Mesendoderm (in vitro differentiated cells): ENCODE data around the gene NDUFS7.

ENCODE experiments used
- DNase-seq: peaks from one replicate; pipeline ENCODE4 v3.0.0; 2013
- H2AK5ac ChIP-seq: 2 replicates; pipeline ENCODE4 v1.6.1; 2013; ENCODE audit warnings: low read length, inconsistent platforms
- H2BK120ac ChIP-seq: 2 replicates; pipeline ENCODE4 v1.6.1; 2013; ENCODE audit warnings: low read depth, mild to moderate bottlenecking, low read length, moderate library complexity, mixed read lengths
- H2BK15ac ChIP-seq: replicated peaks from 2 replicates; pipeline ENCODE4 v1.6.1; 2013; ENCODE audit warnings: low read depth, mild to moderate bottlenecking, moderate library complexity
- H2BK5ac ChIP-seq: 2 replicates; pipeline ENCODE4 v1.6.1; 2013; ENCODE audit warnings: low read length, inconsistent platforms
- H3K18ac ChIP-seq: 2 replicates; pipeline ENCODE4 v1.6.1; 2013; ENCODE audit warnings: mild to moderate bottlenecking, low read length, mixed read lengths
- H3K23ac ChIP-seq: one replicate; pipeline ENCODE4 v1.6.1; 2013; ENCODE audit warnings: low read length
- H3K27ac ChIP-seq: 2 replicates; pipeline ENCODE4 v1.5.1; 2013; ENCODE audit warnings: low read depth, mild to moderate bottlenecking, inconsistent platforms, low read length, moderate library complexity
- H3K27me3 ChIP-seq: 2 replicates; pipeline ENCODE4 v1.6.1; 2013; ENCODE audit warnings: low read length, control low read depth, mild to moderate bottlenecking, inconsistent platforms; ENCODE audit not compliant: insufficient read depth, poor library complexity
- H3K36me3 ChIP-seq: 2 replicates; pipeline ENCODE4 v1.6.1; 2013; ENCODE audit warnings: low read length, inconsistent platforms; ENCODE audit not compliant: control insufficient read depth, insufficient read depth
- H3K4ac ChIP-seq: one replicate; pipeline ENCODE4 v1.6.1; 2013; ENCODE audit warnings: low read depth, mild to moderate bottlenecking, low read length, moderate library complexity
- H3K4me1 ChIP-seq: 2 replicates; pipeline ENCODE4 v1.6.1; 2013; ENCODE audit warnings: low read depth, low read length, inconsistent platforms; ENCODE audit not compliant: control insufficient read depth
- H3K4me2 ChIP-seq: 2 replicates; pipeline ENCODE4 v1.6.1; 2013; ENCODE audit warnings: low read length
- H3K4me3 ChIP-seq: 2 replicates; pipeline ENCODE4 v1.5.1; 2013; ENCODE audit warnings: mild to moderate bottlenecking, low read length
- H3K56ac ChIP-seq: one replicate; pipeline ENCODE4 v1.6.1; 2013; ENCODE audit warnings: low read length
- H3K79me1 ChIP-seq: 2 replicates; pipeline ENCODE4 v1.6.1; 2013; ENCODE audit warnings: low read length, inconsistent platforms
- H3K79me2 ChIP-seq: 2 replicates; pipeline ENCODE4 v1.6.1; 2013; ENCODE audit warnings: mild to moderate bottlenecking, low read length; ENCODE audit not compliant: control insufficient read depth, insufficient read depth
- H3K9ac ChIP-seq: 2 replicates; pipeline ENCODE4 v1.6.1; 2013; ENCODE audit warnings: low read length, inconsistent platforms
- H4K5ac ChIP-seq: one replicate; pipeline ENCODE4 v1.6.1; 2013; ENCODE audit warnings: low read length
- H4K8ac ChIP-seq: one replicate; pipeline ENCODE4 v1.6.1; 2013; ENCODE audit warnings: low read depth, mild to moderate bottlenecking, control low read depth, low read length, moderate library complexity
- WGBS: extraction: QIAGEN DNeasy Blood & Tissue Kit; methylation state at CpG from one replicate; pipeline ENCODE4 v1.1.7; 2013; ENCODE audit warnings: low lambda C conversion rate, missing lambda C conversion rate; ENCODE audit not compliant: insufficient coverage; ENCODE audit errors: extremely low coverage; 5-methylcytosine and 5-hydroxymethylcytosine counted together

Gene NDUFS7

DNA sequence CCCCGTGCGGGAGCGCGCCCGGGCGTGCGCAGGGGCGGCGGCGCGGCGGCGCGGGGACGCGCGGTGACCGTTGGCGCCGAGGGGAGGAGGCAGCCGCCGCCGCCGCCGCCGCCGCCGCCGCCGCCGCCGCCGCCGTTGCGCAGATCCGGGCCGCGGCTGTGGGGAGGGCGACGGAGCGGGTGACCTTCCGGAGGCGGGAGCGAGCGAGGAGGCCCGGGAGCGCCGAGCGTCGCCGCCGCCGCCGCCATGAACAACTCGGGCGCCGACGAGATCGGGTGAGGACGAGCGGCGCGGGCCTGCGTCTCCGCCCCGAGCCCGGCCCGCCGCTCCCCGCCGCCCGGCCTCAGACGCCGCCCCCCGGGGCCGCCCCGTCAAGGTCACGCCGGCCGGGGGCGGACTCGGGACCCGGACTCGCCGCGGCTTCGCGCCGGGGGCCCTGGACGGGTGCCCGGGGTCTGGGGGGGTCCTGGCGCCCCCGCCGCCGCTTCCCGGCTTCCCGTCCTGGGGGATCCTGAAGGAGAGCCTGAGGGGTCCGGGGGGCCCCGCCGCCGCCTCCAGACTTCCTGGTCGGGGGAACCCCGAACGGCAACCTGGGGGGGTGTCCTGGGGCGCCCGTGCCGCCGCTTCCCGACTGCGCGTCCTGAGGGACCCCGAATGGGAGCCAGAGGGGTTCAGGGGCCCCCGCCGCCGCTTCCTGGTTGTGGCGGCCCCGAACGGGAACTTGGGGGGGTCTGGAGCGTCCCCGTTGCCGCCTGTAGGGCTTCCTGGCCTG lies 24.0 kb downstream of the NDUFS7 start, which contains the start of gene DAZAP1:
DAZAP1 (plus strand) TSS at position 59 of the 772 bp plus-strand sequence; CDS start at position 247, 188 bp downstream.
- H2BK15ac ChIP-seq: no peak within 1 kb of the TSS
- no peak within 1 kb of the TSS for H4K5ac ChIP-seq
- no CpG with 5 or more reads among the region's 121 CpGs for WGBS
- no peak within 1 kb of the TSS for H3K23ac ChIP-seq
- peaks cover 51% of the 10 kb centered on the region for H3K79me2 ChIP-seq
- H3K4me2 ChIP-seq: peak within 1 kb of the TSS; percentile 91
- peak within 1 kb of the TSS; percentile 90 for H2BK120ac ChIP-seq
- peaks cover 2% of the 10 kb centered on the region for H3K36me3 ChIP-seq
- no peak within 1 kb of the TSS for H2AK5ac ChIP-seq
- H3K27me3 ChIP-seq: no peaks in the 10 kb centered on the region
- peak within 1 kb of the TSS; percentile 84 for H3K4me3 ChIP-seq
- H3K27ac ChIP-seq: peak within 1 kb of the TSS; percentile 80
- peak within 1 kb of the TSS; percentile 92 for H3K9ac ChIP-seq
- H3K18ac ChIP-seq: peak within 1 kb of the TSS; percentile 96
- no peaks in the 10 kb centered on the region for H3K79me1 ChIP-seq
- H3K4ac ChIP-seq: peak within 1 kb of the TSS; percentile 99
- H4K8ac ChIP-seq: peak within 1 kb of the TSS; percentile 94
- peaks cover 8% of the 10 kb centered on the region for H3K4me1 ChIP-seq
- no peak within 1 kb of the TSS for H2BK5ac ChIP-seq
- no peak for DNase-seq
- peak within 1 kb of the TSS; percentile 91 for H3K56ac ChIP-seq

DNA sequence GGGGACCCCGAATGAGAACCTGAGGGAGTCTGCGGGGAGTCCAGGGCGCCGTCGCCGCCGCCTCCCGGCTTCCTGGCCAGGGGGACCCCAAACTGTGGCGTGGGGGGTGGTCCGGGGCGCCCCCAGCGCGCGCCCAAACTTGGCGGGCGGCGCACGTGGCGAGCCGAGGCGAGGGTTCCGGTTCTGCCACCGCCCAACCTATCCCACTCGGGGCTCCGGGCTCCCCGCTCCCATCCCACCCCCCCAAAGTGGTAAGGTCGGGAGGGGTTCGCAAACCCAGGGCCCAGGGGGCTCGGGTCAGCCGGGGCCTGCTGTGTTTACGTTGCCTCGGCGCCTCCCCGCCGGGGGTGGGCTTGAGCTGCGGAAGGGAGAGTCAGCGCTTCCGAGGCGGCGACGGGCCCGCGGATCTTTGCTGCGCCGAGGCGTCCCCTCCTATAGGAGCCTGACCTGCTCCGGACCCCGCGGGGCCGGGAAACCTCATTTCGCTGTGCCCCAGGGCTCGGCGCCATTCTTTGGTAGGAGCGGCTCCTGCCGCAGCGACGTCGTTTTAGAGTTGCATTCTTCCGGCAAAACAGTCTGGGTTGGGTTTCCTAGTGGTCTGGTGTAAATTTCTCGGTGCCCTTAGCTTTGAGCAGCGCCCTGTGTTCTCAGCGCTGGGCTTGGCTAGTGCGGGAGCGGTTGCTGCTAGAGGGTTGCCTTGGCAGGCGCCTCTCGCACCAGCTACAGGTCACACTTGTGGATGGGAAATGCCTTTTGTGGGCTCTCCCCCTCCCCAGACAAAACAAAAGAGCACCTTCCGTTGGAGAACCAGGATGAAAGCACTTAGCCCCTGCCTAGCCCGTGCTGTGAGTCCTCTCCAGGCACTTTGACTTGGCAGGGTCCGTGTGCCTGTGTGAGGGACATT lies 24.8 kb downstream of the NDUFS7 start:
- WGBS: no CpG with 5 or more reads among the region's 69 CpGs
- Histone ChIP-seq H4K8ac (peak overlapping the region; percentile 94), H3K79me1 (no peaks in the 10 kb centered on the region), H4K5ac (no peak overlapping the region), H3K79me2 (peaks cover 60% of the 10 kb centered on the region), H3K18ac (peak overlapping the region; percentile 96), H3K4me2 (peak overlapping the region; percentile 91), H2BK120ac (peak overlapping the region; percentile 90), H3K4ac (peak overlapping the region; percentile 99), H2BK15ac (no peak overlapping the region), H3K4me1 (peaks cover 8% of the 10 kb centered on the region), H3K9ac (peak overlapping the region; percentile 92), H3K27ac (peak overlapping the region; percentile 80), H3K56ac (peak overlapping the region; percentile 89), H3K27me3 (no peaks in the 10 kb centered on the region), H3K36me3 (peaks cover 6% of the 10 kb centered on the region), H2BK5ac (no peak overlapping the region), H2AK5ac (no peak overlapping the region), H3K4me3 (peak overlapping the region; percentile 84), H3K23ac (peak overlapping the region; percentile 7)
- peak; percentile 67 for DNase-seq

DNA sequence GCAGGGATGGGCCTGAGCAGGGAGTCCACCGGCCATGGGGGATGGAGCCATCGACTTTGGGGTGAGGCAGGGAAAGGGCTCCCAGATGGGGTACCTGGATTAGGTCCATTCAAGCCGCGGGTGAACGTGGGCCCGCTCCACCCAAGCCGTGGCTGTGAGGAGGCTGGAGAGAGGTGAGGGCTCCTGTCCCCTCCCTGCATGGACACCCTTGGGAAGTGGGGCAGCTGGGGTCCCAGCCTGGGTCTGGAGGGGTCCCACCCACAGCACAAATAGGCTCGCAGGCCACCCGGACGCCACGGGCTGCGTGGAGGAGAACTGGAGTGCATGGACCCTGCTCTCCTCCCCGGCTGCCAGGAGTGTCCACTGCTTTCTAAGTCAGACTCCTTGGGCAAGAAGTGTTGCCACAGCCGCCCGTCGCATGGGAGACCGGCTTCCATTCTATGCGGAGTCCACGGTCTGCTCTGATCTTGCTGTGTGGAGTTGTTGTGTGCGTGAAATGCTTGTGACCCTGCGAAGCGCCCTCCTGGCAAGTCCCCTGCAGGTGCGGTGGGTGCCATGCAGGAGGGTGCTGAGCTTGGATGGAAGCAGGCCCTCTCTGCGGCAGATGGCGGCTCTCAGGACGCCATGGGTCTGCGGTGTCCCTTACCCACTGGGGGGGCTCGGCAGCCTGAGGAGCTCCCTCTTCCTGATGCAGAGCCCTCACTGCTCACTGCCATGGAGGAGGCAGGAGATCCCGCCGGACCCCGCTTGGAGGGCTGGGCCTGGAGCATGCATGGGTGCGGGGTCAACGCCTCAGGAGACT lies 25.7 kb downstream of the NDUFS7 start:
- Histone ChIP-seq H2BK120ac (no peak overlapping the region), H4K8ac (no peak overlapping the region)
- no CpG with 5 or more reads among the region's 33 CpGs for WGBS

DNA sequence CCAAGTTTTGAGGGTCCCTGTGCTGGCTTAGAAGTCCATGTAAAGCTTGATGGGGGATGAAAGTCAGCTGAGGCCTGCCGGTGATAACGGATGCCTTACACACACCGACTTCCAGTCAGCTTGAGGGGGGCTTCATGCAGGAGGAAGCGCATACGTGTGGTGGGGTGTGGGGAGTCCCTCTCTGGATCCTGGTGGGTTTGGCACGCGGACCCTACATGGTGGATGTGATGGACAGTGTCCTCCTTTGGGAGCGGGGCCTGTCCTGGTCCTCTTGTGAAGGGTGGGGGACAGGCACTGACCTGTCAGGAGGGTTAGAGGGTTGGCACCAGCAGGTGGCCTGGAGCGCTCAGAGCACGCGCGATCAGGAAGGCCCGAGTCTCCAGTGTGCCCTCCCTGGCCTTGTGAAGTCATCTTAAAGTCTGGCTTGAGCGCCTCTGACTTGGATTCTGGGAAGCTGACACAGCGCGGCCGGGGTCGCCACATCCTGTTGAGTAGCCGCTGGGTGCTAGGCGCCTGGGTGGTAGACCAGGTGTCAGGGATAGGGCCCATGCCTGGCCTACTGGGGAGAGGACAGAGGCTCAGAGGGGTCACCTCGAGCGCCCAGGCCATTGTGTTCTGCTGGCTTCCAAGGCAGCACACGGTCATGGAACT lies 26.6 kb downstream of the NDUFS7 start:
- Histone ChIP-seq H2BK120ac (no peak overlapping the region), H3K23ac (peak overlapping the region; percentile 15), H3K27me3 (no peaks in the 10 kb centered on the region), H4K5ac (no peak overlapping the region), H3K27ac (no peak overlapping the region), H3K4me3 (no peak overlapping the region), H3K79me2 (peaks cover 73% of the 10 kb centered on the region), H2AK5ac (no peak overlapping the region), H3K56ac (peak overlapping the region; percentile 6), H3K4me1 (peaks cover 8% of the 10 kb centered on the region), H2BK5ac (no peak overlapping the region), H3K9ac (peak overlapping the region; percentile 92), H3K4me2 (peak overlapping the region; percentile 3), H4K8ac (no peak overlapping the region), H3K36me3 (peaks cover 6% of the 10 kb centered on the region), H3K18ac (no peak overlapping the region), H2BK15ac (no peak overlapping the region), H3K4ac (no peak overlapping the region), H3K79me1 (peaks cover 2% of the 10 kb centered on the region)
- DNase-seq: no peak
- WGBS: no CpG with 5 or more reads among the region's 23 CpGs

More for the DNA sequence above, 25.7 kb downstream of the NDUFS7 start:
- Histone ChIP-seq H3K79me1 (no peaks in the 10 kb centered on the region), H3K36me3 (peaks cover 6% of the 10 kb centered on the region), H4K5ac (no peak overlapping the region), H3K79me2 (peaks cover 67% of the 10 kb centered on the region), H3K23ac (peak overlapping the region; percentile 98), H3K27ac (no peak overlapping the region), H3K27me3 (no peaks in the 10 kb centered on the region), H3K9ac (peak overlapping the region; percentile 92), H2BK5ac (no peak overlapping the region), H3K56ac (peak overlapping the region; percentile 89), H3K4me2 (peak overlapping the region; percentile 91), H3K4ac (no peak overlapping the region), H2AK5ac (no peak overlapping the region), H3K4me3 (peak overlapping the region; percentile 84), H3K4me1 (peaks cover 8% of the 10 kb centered on the region), H2BK15ac (no peak overlapping the region), H3K18ac (no peak overlapping the region)
- no peak for DNase-seq

DNA sequence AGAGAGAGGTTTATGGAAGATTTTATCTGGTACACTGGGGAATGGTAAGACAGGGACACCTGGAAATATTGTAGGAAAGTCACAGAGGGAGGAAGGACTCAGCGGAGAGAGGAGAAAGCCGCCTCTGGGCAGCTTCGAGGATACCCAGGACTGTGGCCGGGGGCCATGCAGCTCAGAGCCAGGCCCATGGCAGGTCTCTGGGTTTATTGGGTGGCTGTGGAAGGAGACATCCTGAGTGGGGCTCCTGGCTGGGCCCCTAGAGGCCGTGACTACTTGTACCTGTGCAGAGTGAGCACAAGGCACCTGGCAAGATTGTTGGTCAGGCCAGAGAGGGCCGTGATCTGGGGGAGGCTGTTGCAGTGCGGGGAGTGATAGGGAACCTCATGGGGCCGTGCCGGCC lies 27.1 kb downstream of the NDUFS7 start:
- Histone ChIP-seq H3K4me3 (no peak overlapping the region), H4K8ac (no peak overlapping the region), H3K79me2 (peaks cover 78% of the 10 kb centered on the region), H4K5ac (no peak overlapping the region), H3K9ac (peak overlapping the region; percentile 13), H3K27ac (no peak overlapping the region), H3K4me2 (no peak overlapping the region), H2BK5ac (no peak overlapping the region), H2BK15ac (no peak overlapping the region), H3K23ac (no peak overlapping the region), H3K4me1 (peaks cover 11% of the 10 kb centered on the region), H2BK120ac (no peak overlapping the region), H3K18ac (no peak overlapping the region), H3K4ac (no peak overlapping the region), H3K27me3 (no peaks in the 10 kb centered on the region), H3K79me1 (peaks cover 2% of the 10 kb centered on the region), H3K56ac (peak overlapping the region; percentile 6), H3K36me3 (peaks cover 6% of the 10 kb centered on the region), H2AK5ac (no peak overlapping the region)
- no CpG with 5 or more reads among the region's 9 CpGs for WGBS
- no peak for DNase-seq
